WTC11 (cell line): ENCODE data around the gene TBC1D10B. TPM values are rescaled to one million over a fixed set of nuclear protein-coding genes. Genes with fewer than 3 reads are reported as not detected.

Experiments used
- ATAC-seq: fragments of 200-7000 bp; cut with Tn5 transposase; 2 replicates; pipeline ENCODE4 v1.10.0; 2021; ENCODE audit warnings: mild to moderate bottlenecking, moderate library complexity
- CTCF ChIA-PET: fragments of 300-600 bp; sonication (Branson Sonifier 250); formaldehyde crosslinking; loops from one replicate; lab custom pipeline; 2021; ENCODE audit warnings: antibody characterized with exemption; lab: Charles Lee
- POLR2A ChIA-PET: fragments of 350-600 bp; sonication (Branson Sonifier 250); formaldehyde crosslinking; loops from one replicate; lab custom pipeline; 2021; ENCODE audit warnings: antibody characterized with exemption; lab: Charles Lee
- DNase-seq: peaks from one replicate; pipeline ENCODE4 v3.0.0; 2021; ENCODE audit warnings: low spot score
- H3K27ac Mint-ChIP-seq: 2 replicates; pipeline ENCODE4 v1.8.0; 2021; ENCODE audit warnings: mixed read lengths
- H3K27me3 Mint-ChIP-seq: 2 replicates; pipeline ENCODE4 v1.8.0; 2021; ENCODE audit warnings: low read depth, mild to moderate bottlenecking, moderate library complexity, mixed read lengths
- H3K36me3 Mint-ChIP-seq: 2 replicates; pipeline ENCODE4 v1.8.0; 2021; ENCODE audit warnings: mixed read lengths
- H3K4me1 Mint-ChIP-seq: 2 replicates; pipeline ENCODE4 v1.8.0; 2022; ENCODE audit warnings: mixed read lengths
- H3K4me3 Mint-ChIP-seq: 2 replicates; pipeline ENCODE4 v1.8.0; 2021; ENCODE audit warnings: mild to moderate bottlenecking, moderate library complexity, mixed read lengths
- H3K9me3 Mint-ChIP-seq: 2 replicates; pipeline ENCODE4 v1.8.0; 2021; ENCODE audit warnings: mixed read lengths
- ATF1 ChIP-seq: sonication (generic); formaldehyde crosslinking; IDR thresholded peaks from 2 replicates; pipeline ENCODE4 v1.8.1; 2023; ENCODE audit warnings: mild to moderate bottlenecking, moderate library complexity, missing genetic modification reagents
- GRHL2 ChIP-seq: fragments of 250-450 bp; sonication (Bioruptor Pico); IDR thresholded peaks from 2 replicates; pipeline ENCODE4 v1.8.0; 2022; ENCODE audit warnings: mild to moderate bottlenecking, moderate library complexity; ENCODE audit not compliant: insufficient replicate concordance, severe bottlenecking
- IRF2 ChIP-seq: sonication (generic); formaldehyde crosslinking; IDR thresholded peaks from 2 replicates; pipeline ENCODE4 v1.8.0; 2022; ENCODE audit warnings: low read depth, missing genetic modification reagents, borderline replicate concordance
- NFYB ChIP-seq: sonication (generic); formaldehyde crosslinking; conservative IDR thresholded peaks from 2 replicates; pipeline ENCODE4 v1.8.0; 2022; ENCODE audit warnings: low read depth, missing genetic modification reagents
- SMAD4 ChIP-seq: sonication (generic); formaldehyde crosslinking; IDR thresholded peaks from 2 replicates; pipeline ENCODE4 v1.8.0; 2022; ENCODE audit warnings: mild to moderate bottlenecking, missing genetic modification reagents
- TCF7 ChIP-seq: sonication (generic); formaldehyde crosslinking; IDR thresholded peaks from 2 replicates; pipeline ENCODE4 v1.8.0; 2022; ENCODE audit warnings: mild to moderate bottlenecking, low read depth, missing genetic modification reagents, moderate library complexity
- ZNF138 ChIP-seq: sonication (generic); formaldehyde crosslinking; conservative IDR thresholded peaks from 2 replicates; pipeline ENCODE4 v1.8.1; 2022; ENCODE audit warnings: mild to moderate bottlenecking, moderate library complexity, missing genetic modification reagents
- ZNF396 ChIP-seq: fragments of 250-450 bp; sonication (Bioruptor Pico); IDR thresholded peaks from 2 replicates; pipeline ENCODE4 v1.8.0; 2021; ENCODE audit warnings: mild to moderate bottlenecking, moderate library complexity, borderline replicate concordance
- ZNF671 ChIP-seq: fragments of 250-450 bp; sonication (Bioruptor Pico); IDR thresholded peaks from 2 replicates; pipeline ENCODE4 v1.8.0; 2021; ENCODE audit warnings: mild to moderate bottlenecking
- total RNA-seq: library from RNA; stranded (reverse); gene quantifications from 3 replicates; pipeline ENCODE4 v1.2.3, GENCODE V29; 2021
- TF ChIP-seq, protein P1 (sequence below): sonication (generic); formaldehyde crosslinking; IDR thresholded peaks from 2 replicates; pipeline ENCODE4 v1.8.0; 2022; ENCODE audit warnings: mild to moderate bottlenecking, missing genetic modification reagents
- TF ChIP-seq, protein P2 (sequence below): sonication (generic); formaldehyde crosslinking; conservative IDR thresholded peaks from 2 replicates; pipeline ENCODE4 v1.8.1; 2022; ENCODE audit warnings: mild to moderate bottlenecking, missing genetic modification reagents
- TF ChIP-seq, protein P3 (sequence below): fragments of 250-450 bp; sonication (Bioruptor Pico); IDR thresholded peaks from 2 replicates; pipeline ENCODE4 v1.9.0; 2021; ENCODE audit warnings: mild to moderate bottlenecking
- TF ChIP-seq, protein P4 (sequence below): fragments of 250-450 bp; sonication (Bioruptor Pico); IDR thresholded peaks from 2 replicates; pipeline ENCODE4 v1.9.0; 2021; ENCODE audit warnings: mild to moderate bottlenecking, borderline replicate concordance
- TF ChIP-seq, protein P5 (sequence below): sonication (generic); formaldehyde crosslinking; IDR thresholded peaks from 2 replicates; pipeline ENCODE4 v1.8.1; 2023; ENCODE audit warnings: mild to moderate bottlenecking, missing genetic modification reagents, borderline replicate concordance
- TF ChIP-seq, protein P6 (sequence below): sonication (generic); formaldehyde crosslinking; IDR thresholded peaks from 2 replicates; pipeline ENCODE4 v1.8.1; 2023; ENCODE audit warnings: mild to moderate bottlenecking, missing genetic modification reagents, moderate library complexity
- TF ChIP-seq, protein P7 (sequence below): sonication (generic); formaldehyde crosslinking; IDR thresholded peaks from 2 replicates; pipeline ENCODE4 v1.8.1; 2022; ENCODE audit warnings: mild to moderate bottlenecking, moderate library complexity, missing genetic modification reagents

The TBC1D10B gene
- total RNA-seq, 1 experiment from 2014 or later, result 40.5 TPM

DNA sequence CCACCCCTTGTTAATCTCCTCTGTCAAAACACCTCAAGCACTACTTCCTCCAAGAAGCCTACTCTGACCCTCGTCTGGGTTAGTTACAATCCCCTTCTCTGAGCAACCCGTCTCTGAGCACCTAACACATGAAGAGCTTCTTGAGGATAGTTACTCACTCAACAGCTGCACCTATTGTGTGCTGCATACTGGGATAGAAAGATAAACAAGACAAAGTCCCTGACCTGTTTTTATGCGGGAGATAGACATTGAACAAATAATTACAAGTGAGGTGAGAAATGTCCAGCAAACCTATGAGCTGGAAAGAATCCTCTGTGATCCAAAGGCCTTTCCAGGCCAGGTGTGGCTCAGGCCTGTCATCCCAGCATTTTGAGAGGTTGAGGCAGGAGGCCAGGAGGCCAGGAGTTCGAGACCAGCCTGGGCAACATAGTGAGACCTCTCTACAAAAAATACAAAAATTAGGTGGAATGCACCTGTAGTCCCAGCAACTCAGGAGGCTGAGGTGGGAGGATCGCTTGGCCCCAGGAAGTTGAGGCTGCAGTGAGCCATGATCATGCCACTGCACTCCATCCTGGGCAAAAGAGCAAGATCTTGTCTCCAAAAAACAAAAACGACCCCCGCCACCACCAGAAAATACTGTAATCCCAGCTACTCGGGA is 31.6 kb upstream of the TBC1D10B start:
- peak overlapping the region; percentile 89 for H3K4me3 Mint-ChIP-seq
- TF ChIP-seq ZNF138 (CRISPR knock-in tag) (no peak), ATF1 (CRISPR knock-in tag) (no peak), SMAD4 (CRISPR knock-in tag) (no peak), NFYB (no peak), ZNF396 (CRISPR knock-in tag) (no peak)
- TF ChIP-seq, protein P1, sequence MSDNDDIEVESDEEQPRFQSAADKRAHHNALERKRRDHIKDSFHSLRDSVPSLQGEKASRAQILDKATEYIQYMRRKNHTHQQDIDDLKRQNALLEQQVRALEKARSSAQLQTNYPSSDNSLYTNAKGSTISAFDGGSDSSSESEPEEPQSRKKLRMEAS (CRISPR knock-in tag), result no peak
- TF ChIP-seq, protein P2, sequence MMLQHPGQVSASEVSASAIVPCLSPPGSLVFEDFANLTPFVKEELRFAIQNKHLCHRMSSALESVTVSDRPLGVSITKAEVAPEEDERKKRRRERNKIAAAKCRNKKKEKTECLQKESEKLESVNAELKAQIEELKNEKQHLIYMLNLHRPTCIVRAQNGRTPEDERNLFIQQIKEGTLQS (CRISPR knock-in tag), result no peak
- TF ChIP-seq, protein P3, sequence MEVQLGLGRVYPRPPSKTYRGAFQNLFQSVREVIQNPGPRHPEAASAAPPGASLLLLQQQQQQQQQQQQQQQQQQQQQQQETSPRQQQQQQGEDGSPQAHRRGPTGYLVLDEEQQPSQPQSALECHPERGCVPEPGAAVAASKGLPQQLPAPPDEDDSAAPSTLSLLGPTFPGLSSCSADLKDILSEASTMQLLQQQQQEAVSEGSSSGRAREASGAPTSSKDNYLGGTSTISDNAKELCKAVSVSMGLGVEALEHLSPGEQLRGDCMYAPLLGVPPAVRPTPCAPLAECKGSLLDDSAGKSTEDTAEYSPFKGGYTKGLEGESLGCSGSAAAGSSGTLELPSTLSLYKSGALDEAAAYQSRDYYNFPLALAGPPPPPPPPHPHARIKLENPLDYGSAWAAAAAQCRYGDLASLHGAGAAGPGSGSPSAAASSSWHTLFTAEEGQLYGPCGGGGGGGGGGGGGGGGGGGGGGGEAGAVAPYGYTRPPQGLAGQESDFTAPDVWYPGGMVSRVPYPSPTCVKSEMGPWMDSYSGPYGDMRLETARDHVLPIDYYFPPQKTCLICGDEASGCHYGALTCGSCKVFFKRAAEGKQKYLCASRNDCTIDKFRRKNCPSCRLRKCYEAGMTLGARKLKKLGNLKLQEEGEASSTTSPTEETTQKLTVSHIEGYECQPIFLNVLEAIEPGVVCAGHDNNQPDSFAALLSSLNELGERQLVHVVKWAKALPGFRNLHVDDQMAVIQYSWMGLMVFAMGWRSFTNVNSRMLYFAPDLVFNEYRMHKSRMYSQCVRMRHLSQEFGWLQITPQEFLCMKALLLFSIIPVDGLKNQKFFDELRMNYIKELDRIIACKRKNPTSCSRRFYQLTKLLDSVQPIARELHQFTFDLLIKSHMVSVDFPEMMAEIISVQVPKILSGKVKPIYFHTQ, result no peak
- TF ChIP-seq, protein P4, sequence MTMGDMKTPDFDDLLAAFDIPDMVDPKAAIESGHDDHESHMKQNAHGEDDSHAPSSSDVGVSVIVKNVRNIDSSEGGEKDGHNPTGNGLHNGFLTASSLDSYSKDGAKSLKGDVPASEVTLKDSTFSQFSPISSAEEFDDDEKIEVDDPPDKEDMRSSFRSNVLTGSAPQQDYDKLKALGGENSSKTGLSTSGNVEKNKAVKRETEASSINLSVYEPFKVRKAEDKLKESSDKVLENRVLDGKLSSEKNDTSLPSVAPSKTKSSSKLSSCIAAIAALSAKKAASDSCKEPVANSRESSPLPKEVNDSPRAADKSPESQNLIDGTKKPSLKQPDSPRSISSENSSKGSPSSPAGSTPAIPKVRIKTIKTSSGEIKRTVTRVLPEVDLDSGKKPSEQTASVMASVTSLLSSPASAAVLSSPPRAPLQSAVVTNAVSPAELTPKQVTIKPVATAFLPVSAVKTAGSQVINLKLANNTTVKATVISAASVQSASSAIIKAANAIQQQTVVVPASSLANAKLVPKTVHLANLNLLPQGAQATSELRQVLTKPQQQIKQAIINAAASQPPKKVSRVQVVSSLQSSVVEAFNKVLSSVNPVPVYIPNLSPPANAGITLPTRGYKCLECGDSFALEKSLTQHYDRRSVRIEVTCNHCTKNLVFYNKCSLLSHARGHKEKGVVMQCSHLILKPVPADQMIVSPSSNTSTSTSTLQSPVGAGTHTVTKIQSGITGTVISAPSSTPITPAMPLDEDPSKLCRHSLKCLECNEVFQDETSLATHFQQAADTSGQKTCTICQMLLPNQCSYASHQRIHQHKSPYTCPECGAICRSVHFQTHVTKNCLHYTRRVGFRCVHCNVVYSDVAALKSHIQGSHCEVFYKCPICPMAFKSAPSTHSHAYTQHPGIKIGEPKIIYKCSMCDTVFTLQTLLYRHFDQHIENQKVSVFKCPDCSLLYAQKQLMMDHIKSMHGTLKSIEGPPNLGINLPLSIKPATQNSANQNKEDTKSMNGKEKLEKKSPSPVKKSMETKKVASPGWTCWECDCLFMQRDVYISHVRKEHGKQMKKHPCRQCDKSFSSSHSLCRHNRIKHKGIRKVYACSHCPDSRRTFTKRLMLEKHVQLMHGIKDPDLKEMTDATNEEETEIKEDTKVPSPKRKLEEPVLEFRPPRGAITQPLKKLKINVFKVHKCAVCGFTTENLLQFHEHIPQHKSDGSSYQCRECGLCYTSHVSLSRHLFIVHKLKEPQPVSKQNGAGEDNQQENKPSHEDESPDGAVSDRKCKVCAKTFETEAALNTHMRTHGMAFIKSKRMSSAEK (CRISPR knock-in tag), result no peak
- TF ChIP-seq, all 79 proteins: peak for 0
- H3K27ac Mint-ChIP-seq, result peak overlapping the region; percentile 20
- CTCF ChIA-PET, result interaction anchor here (9.3 kb wide), 1 partner anchor 6 kb away, joined by 97 read pairs; the partner anchor contains the start of gene ZNF771
- peaks cover 4% of the 10 kb centered on the region for H3K36me3 Mint-ChIP-seq
- H3K9me3 Mint-ChIP-seq, result no peaks in the 10 kb centered on the region
- POLR2A ChIA-PET, result no interaction called here
- DNase-seq (no peak), ATAC-seq (no peak)
- peaks cover 21% of the 10 kb centered on the region for H3K27me3 Mint-ChIP-seq
- peaks cover 26% of the 10 kb centered on the region for H3K4me1 Mint-ChIP-seq

DNA sequence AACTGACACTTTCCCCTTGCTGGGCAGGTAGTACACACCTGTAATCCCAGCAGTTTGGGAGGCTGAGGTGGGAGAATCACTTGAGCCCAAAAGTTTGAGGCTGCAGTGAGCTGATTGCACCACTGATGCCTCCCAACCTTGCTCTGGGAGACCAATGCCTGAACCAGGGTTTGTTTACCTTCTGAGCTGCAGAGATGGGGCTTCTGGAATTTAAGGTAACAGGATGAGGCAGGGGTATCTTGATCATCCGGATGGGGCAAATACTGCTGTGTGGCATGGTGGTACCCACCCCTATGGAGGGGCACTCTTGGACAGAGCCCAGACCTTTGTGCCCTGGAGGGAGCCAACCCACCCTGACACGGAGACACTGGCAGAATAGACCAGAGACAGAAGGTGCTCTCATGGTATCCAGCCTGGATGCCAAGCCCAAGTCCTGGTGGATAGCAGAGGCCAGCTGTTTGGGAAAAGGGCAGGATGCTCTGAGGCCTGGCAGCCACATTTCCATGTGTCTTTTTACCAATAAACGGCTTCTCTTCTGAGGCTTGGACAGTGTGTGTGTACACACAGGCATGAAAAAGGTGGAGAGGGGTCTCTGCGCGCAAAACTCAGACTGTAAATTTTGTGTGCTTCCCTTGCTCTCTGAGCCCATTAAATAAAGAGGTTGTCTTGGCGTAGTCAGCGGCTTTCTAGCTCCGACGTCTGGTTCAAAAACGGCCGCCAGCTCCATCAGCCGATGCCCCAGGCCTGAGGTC is 29.3 kb upstream of the TBC1D10B start:
- H3K4me1 Mint-ChIP-seq, result peaks cover 32% of the 10 kb centered on the region
- ChIA-PET POLR2A (interaction anchor here (1.0 to 1.3 kb wide), 4 partner anchors 10 to 259 kb away, joined by 3 to 4 read pairs (median 4); partner anchors contain the start of gene CD2BP2), CTCF (interaction anchor here (1.1 to 9.3 kb wide), 4 partner anchors 8 to 308 kb away, joined by 4 to 97 read pairs (median 10); partner anchors contain the start of genes TBC1D10B, TBX6 and ZNF771)
- H3K9me3 Mint-ChIP-seq, result no peaks in the 10 kb centered on the region
- H3K36me3 Mint-ChIP-seq, result peaks cover 5% of the 10 kb centered on the region
- no peak for DNase-seq
- H3K27ac Mint-ChIP-seq, result peak overlapping the region; percentile 98
- peaks cover 17% of the 10 kb centered on the region for H3K27me3 Mint-ChIP-seq
- H3K4me3 Mint-ChIP-seq, result peak overlapping the region; percentile 89
- no peak for ATAC-seq
- TF ChIP-seq ZNF671 (CRISPR knock-in tag) (0 out of 2 replicates have a peak, but pooled peaks have one; percentile 11), SMAD4 (CRISPR knock-in tag) (no peak), GRHL2 (CRISPR knock-in tag) (no peak), TCF7 (CRISPR knock-in tag) (no peak), IRF2 (CRISPR knock-in tag) (no peak), ATF1 (CRISPR knock-in tag) (no peak)
- TF ChIP-seq, protein P5, sequence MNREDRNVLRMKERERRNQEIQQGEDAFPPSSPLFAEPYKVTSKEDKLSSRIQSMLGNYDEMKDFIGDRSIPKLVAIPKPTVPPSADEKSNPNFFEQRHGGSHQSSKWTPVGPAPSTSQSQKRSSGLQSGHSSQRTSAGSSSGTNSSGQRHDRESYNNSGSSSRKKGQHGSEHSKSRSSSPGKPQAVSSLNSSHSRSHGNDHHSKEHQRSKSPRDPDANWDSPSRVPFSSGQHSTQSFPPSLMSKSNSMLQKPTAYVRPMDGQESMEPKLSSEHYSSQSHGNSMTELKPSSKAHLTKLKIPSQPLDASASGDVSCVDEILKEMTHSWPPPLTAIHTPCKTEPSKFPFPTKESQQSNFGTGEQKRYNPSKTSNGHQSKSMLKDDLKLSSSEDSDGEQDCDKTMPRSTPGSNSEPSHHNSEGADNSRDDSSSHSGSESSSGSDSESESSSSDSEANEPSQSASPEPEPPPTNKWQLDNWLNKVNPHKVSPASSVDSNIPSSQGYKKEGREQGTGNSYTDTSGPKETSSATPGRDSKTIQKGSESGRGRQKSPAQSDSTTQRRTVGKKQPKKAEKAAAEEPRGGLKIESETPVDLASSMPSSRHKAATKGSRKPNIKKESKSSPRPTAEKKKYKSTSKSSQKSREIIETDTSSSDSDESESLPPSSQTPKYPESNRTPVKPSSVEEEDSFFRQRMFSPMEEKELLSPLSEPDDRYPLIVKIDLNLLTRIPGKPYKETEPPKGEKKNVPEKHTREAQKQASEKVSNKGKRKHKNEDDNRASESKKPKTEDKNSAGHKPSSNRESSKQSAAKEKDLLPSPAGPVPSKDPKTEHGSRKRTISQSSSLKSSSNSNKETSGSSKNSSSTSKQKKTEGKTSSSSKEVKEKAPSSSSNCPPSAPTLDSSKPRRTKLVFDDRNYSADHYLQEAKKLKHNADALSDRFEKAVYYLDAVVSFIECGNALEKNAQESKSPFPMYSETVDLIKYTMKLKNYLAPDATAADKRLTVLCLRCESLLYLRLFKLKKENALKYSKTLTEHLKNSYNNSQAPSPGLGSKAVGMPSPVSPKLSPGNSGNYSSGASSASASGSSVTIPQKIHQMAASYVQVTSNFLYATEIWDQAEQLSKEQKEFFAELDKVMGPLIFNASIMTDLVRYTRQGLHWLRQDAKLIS (CRISPR knock-in tag), result no peak
- TF ChIP-seq, protein P6, sequence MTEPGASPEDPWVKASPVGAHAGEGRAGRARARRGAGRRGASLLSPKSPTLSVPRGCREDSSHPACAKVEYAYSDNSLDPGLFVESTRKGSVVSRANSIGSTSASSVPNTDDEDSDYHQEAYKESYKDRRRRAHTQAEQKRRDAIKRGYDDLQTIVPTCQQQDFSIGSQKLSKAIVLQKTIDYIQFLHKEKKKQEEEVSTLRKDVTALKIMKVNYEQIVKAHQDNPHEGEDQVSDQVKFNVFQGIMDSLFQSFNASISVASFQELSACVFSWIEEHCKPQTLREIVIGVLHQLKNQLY (CRISPR knock-in tag), result no peak
- TF ChIP-seq, protein P7, sequence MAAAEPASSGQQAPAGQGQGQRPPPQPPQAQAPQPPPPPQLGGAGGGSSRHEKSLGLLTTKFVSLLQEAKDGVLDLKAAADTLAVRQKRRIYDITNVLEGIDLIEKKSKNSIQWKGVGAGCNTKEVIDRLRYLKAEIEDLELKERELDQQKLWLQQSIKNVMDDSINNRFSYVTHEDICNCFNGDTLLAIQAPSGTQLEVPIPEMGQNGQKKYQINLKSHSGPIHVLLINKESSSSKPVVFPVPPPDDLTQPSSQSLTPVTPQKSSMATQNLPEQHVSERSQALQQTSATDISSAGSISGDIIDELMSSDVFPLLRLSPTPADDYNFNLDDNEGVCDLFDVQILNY (CRISPR knock-in tag), result no peak; the same call in 1 of the 2 replicates
